Measurements from ENCODE around the gene WNT10A.

DNA sequence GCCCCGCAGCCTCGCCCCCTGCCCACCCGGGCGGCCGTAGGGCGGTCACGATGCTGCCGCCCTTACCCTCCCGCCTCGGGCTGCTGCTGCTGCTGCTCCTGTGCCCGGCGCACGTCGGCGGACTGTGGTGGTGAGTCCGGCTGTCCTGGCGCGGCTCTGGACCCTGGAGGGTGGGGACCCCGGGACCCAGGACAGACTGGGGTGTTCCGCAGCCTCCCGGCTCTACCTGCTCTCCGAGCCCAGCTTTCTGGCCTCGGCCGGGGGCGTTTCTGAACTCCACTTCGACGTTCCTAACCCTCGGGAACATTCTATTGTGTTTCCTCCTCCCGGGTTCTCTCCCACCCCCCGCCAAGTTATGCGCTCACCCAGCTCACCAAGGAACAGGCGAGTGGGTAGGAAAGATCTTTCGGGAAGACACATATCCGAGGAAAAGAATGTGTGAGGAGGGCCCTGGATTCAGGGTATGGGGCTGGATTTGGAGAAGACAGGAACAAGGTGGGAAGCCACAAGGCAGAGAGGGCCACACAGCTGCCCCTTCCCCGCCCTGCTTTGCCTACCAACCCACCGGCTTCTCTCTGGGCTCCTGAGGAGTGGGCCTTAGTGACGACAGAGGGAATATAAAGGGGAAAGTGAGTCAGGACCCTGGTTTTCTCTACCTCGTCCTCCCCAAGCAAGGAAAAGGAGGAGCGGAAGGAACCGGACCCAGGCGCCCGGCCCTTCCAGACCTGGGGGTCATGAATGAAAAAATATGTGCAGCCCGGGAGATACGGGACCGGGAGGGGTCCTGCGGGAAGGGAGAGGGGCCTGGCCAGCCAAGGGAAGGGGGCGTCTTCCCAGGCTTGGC lies 20.4 kb upstream of the WNT10A start:
- TF ChIP-seq, protein P1, sequence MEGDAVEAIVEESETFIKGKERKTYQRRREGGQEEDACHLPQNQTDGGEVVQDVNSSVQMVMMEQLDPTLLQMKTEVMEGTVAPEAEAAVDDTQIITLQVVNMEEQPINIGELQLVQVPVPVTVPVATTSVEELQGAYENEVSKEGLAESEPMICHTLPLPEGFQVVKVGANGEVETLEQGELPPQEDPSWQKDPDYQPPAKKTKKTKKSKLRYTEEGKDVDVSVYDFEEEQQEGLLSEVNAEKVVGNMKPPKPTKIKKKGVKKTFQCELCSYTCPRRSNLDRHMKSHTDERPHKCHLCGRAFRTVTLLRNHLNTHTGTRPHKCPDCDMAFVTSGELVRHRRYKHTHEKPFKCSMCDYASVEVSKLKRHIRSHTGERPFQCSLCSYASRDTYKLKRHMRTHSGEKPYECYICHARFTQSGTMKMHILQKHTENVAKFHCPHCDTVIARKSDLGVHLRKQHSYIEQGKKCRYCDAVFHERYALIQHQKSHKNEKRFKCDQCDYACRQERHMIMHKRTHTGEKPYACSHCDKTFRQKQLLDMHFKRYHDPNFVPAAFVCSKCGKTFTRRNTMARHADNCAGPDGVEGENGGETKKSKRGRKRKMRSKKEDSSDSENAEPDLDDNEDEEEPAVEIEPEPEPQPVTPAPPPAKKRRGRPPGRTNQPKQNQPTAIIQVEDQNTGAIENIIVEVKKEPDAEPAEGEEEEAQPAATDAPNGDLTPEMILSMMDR (IDR thresholded peaks at IDR 0.05): no peak
- TF ChIP-seq POLR2A (IDR thresholded peaks at IDR 0.05): no peak
